Heart right ventricle (tissue), 16 donors: Measurements from ENCODE around the gene MBP. TPM values are rescaled to one million over a fixed set of nuclear protein-coding genes. Genes with fewer than 3 reads are reported as not detected.

Source experiments
- ATAC-seq, 8 donors: fragments of 200-7000 bp; cut with Tn5 transposase; one replicate each; pipeline ENCODE4 v1.9.1; 2020; ENCODE audit warnings: mild to moderate bottlenecking in 8 of 8, moderate library complexity in 8 of 8, moderate number of reproducible peaks in 1 of 8
- DNase-seq, 2 donors: peaks; one replicate each; pipeline ENCODE4 v3.0.0-alpha.2; 2020
- H3K27ac ChIP-seq, 10 donors: fragments of 200-600 bp; sonication (generic) in 2 of 10; one replicate each; pipeline versions ENCODE4 v1.5.0 to v1.8.0; 2020 to 2022; ENCODE audit warnings: mild to moderate bottlenecking in 3 of 10
- H3K27me3 ChIP-seq, 7 donors: fragments of 200-600 bp; one replicate each; pipeline ENCODE4 v1.8.0; 2021 to 2022; ENCODE audit warnings: mild to moderate bottlenecking in 2 of 7
- H3K36me3 ChIP-seq, 9 donors: fragments of 200-600 bp; sonication (generic) in 1 of 9; one replicate each; pipeline versions ENCODE4 v1.5.0 to v1.8.0; 2020 to 2022; ENCODE audit warnings: mild to moderate bottlenecking in 2 of 9
- H3K4me1 ChIP-seq, 9 donors: fragments of 200-600 bp; sonication (generic) in 1 of 9; one replicate each; pipeline versions ENCODE4 v1.5.0 to v1.8.0; 2020 to 2022; ENCODE audit warnings: mild to moderate bottlenecking in 4 of 9
- H3K4me3 ChIP-seq, 10 donors: fragments of 200-600 bp; sonication (generic) in 2 of 10; one replicate each; pipeline versions ENCODE4 v1.5.0 to v1.8.0; 2020 to 2022; ENCODE audit warnings: mild to moderate bottlenecking in 7 of 10, moderate library complexity in 2 of 10
- H3K9me3 ChIP-seq, 11 donors: fragments of 200-600 bp in 10 of 11; sonication (generic) in 2 of 11; one replicate each; pipeline versions ENCODE4 v1.5.0 to v1.8.0; 2013 to 2022; ENCODE audit warnings: mild to moderate bottlenecking in 2 of 11, control low read depth in 1 of 11, moderate library complexity in 1 of 11
- WGBS, 2 donors: extraction: QIAGEN DNeasy Blood & Tissue Kit; methylation state at CpG; one replicate each; pipeline ENCODE4 v1.1.7; 2013; ENCODE audit warnings: inconsistent platforms in 1 of 2; 5-methylcytosine and 5-hydroxymethylcytosine counted together
- intact Hi-C, 10 donors: fragments of 100-400 bp; cut with DNase I; formaldehyde crosslinking; loops; one replicate each; pipeline versions ENCODE4 v1.11.1 to v1.14.2; 2022
- polyA plus RNA-seq, 2 donors: library from polyadenylated mRNA; stranded (reverse); fragments of 200-250 nt; gene quantifications; one replicate each; pipeline ENCODE4 v1.2.3, GENCODE V29; 2013
- total RNA-seq, 10 donors: library from RNA; stranded (reverse); fragmentation: NEBNext Ultra II Directional in 3 of 10; extraction: Animal tissue kit (Norgen Biotek cat#: 25700) in 3 of 10; gene quantifications; one replicate each; pipeline versions ENCODE4 v1.2.1 to v1.2.4, GENCODE V29; 2021 to 2023
- TF ChIP-seq, protein P1 (sequence below), 9 donors: fragments of 200-600 bp; sonication (generic) in 2 of 9; IDR thresholded peaks; one replicate each; pipeline versions ENCODE4 v1.5.0 to v1.8.0; 2021 to 2022; ENCODE audit warnings: antibody characterized with exemption in 9 of 9, mild to moderate bottlenecking in 5 of 9, moderate library complexity in 1 of 9
- donor health status: Arrhythmogenic right ventricular cardiomyopathy.
- donor health status: ischemic (EF 13 %, LVEDD 7.1; RV severe dilation, severe dysfunction).
- donor health status: healthy with polysubstance abuse.
- donor health status: DM: no; HTN: yes; CAD: no.
- donor health status: DM: no; HTN: no; CAD: no.
- donor health status: ischemic (EF 25% LVEDD 6.9; RV normal size, moderate dysfunction).
- donor health status: ischemic (EF 25% LVEDD 5.7; RV mildly dilated, moderate dysfunction).
- donor health status: healthy.
- donor health status: DM: yes; HTN: yes; CAD: no.
- donor health status: Ischemic cardiomyopathy.
- donor health status: ischemic (EF 35%, LVEDD 5.7; RV mildly dilated, moderate dysfunction).
- donor health status: nonischemic (EF 11% LVEDD 7.7; RV severe dilation, severe dysfunction).
- donor health status: DM: yes; HTN: yes; CAD: no.
- donor health status: PGD.
- donor health status: ischemic (EF 29% LVEDD 5.4; RV normal size, mild dysfunction).
- donor health status: nonischemic (EF 23%, LVEDD 6.1; RV moderate dilation, normal function).

Gene MBP
- total and polyA plus RNA-seq, 12 donors: 3.0 to 70.8 (median 43.9) TPM

DNA sequence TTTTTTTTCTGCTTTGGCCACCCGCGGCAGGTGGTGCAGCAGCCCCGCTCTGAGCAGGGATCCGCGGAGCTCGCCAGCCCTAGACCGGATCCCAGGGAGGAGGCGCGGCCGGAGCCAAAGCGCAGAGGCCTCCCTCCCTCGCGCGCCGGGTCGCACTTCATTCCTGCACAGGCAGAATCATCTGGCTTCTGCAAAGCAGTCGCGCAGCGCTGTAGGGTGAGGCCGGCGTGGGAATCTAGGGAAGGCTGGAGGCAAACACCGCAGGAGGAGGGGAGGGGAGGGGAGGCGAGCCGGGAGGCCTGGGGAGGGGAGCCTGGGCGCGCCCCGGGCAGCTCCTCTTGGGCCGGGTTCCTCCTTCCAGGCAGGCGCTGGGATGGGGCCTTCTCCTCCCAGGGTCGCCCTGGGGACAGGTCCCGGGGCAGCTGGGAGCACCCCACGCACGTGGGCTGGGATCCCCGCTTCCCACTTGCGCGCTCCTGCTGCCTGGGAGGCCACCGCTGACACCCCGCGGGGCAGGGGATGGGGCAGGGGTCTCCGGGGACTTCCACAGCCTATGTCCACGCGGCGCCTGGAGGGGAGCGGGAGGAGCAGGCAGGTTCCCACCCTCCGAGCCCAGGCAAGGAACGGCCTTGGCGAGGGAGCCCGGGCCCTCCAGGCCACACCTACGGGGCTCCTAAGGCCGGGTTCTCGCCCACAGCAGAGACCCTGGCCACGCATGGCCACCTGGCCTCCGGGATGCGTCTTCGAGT is 45.0 kb downstream of the MBP start:
- Histone ChIP-seq H3K27ac (peak overlapping the region; percentile 20 to 91 (median 82)), H3K36me3 (no peaks in the 10 kb centered on the region), H3K4me1 (peaks cover 19 to 64% (median 32%) of the 10 kb centered on the region in 9 donors), H3K9me3 (no peaks in the 10 kb centered on the region), H3K4me3 (peak overlapping the region; percentile 3 to 59 (median 47)), H3K27me3 (no peaks in the 10 kb centered on the region)
- 38 to 39% methylated on average over 53 to 55 of the region's 55 CpGs for WGBS, 2 donors
- intact Hi-C loops: no loop called here
- TF ChIP-seq, protein P1, sequence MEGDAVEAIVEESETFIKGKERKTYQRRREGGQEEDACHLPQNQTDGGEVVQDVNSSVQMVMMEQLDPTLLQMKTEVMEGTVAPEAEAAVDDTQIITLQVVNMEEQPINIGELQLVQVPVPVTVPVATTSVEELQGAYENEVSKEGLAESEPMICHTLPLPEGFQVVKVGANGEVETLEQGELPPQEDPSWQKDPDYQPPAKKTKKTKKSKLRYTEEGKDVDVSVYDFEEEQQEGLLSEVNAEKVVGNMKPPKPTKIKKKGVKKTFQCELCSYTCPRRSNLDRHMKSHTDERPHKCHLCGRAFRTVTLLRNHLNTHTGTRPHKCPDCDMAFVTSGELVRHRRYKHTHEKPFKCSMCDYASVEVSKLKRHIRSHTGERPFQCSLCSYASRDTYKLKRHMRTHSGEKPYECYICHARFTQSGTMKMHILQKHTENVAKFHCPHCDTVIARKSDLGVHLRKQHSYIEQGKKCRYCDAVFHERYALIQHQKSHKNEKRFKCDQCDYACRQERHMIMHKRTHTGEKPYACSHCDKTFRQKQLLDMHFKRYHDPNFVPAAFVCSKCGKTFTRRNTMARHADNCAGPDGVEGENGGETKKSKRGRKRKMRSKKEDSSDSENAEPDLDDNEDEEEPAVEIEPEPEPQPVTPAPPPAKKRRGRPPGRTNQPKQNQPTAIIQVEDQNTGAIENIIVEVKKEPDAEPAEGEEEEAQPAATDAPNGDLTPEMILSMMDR (IDR thresholded peaks at IDR 0.05): no peak
- DNase-seq (peak; percentile 58 to 63), ATAC-seq (peak; percentile 61 to 79 (median 73))

DNA sequence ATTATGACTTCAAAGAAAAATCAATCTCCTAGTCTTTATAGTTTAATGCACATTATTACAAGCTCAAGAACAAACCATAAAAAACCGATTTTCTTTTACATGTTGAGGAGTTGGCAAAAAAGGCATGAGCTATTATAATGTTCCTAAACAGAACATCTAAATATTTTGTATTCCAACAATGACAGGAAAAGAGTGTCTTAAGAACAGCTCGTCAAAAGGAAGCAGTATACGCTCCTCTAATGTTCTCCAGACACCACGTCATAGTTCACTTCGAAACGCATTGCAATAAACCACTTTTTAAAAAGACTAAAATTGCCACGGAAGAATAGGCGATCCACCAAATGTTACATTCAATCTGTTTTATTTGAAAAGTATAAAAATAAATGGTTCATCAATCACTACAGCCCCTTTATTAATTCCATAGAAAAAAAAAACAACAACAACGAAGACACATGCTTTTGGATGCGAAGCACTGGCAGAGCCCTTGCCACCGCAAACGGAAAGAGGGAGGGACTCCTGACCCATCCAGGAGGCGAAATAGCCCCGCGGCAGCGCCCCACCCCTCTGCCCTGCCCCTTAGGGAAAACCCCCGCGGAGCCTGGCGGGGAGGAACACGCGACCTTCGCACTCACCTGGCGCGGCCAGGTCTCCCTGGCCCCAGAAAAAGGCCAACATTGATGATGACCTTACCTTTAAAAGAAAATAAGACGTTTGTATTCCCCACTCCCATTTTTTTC is 45.8 kb downstream of the MBP start:
- H3K27ac ChIP-seq: peak overlapping the region; percentile 20 to 91 (median 82)
- peak overlapping the region; percentile 3 to 59 (median 47) for H3K4me3 ChIP-seq
- H3K36me3 ChIP-seq: no peaks in the 10 kb centered on the region
- TF ChIP-seq, protein P1 (IDR thresholded peaks at IDR 0.05): no peak
- intact Hi-C loops: no loop called here
- ATAC-seq (peak; percentile 25 to 75 (median 68)), DNase-seq (no peak)
- H3K9me3 ChIP-seq: no peaks in the 10 kb centered on the region
- H3K27me3 ChIP-seq: no peaks in the 10 kb centered on the region
- H3K4me1 ChIP-seq: peaks cover 19 to 70% (median 32%) of the 10 kb centered on the region in 9 donors
- whole genome bisulfite sequencing, 2 donors: 20 to 23% methylated on average over 25 of the region's 25 CpGs

DNA sequence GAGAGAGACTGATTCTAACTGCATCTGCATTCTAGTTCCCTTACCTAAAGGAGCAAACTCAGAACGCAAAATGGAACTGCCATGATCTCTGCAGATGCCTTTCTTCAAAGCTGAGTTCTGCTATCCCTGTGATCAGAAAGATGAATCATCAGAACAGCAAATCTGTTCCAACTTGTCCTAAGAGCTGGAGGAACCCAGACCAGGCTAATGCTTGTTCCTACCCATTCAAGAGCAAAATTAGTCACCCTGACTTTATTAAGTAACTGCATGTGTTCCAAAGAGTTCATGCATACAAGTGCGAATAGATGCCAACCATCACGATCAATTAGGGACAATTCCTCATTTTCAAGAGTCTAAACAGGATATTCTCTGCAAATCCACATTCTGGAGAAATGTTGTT is 46.5 kb downstream of the MBP start:
- peak in 1 of 8 donors; percentile 20 for ATAC-seq
- DNase-seq: no peak
- Histone ChIP-seq H3K27ac (peak overlapping the region in 7 of 10 donors; percentile 52 to 91 (median 82)), H3K4me1 (peaks cover 19 to 71% (median 32%) of the 10 kb centered on the region in 9 donors), H3K9me3 (no peaks in the 10 kb centered on the region), H3K27me3 (no peaks in the 10 kb centered on the region), H3K36me3 (no peaks in the 10 kb centered on the region), H3K4me3 (peak overlapping the region in 5 of 10 donors; percentile 46 to 59 (median 52))
- WGBS, 2 donors: 74 to 81% methylated on average over 3 of the region's 3 CpGs
- intact Hi-C loops: no loop called here
- TF ChIP-seq, protein P1 (IDR thresholded peaks at IDR 0.05): no peak

DNA sequence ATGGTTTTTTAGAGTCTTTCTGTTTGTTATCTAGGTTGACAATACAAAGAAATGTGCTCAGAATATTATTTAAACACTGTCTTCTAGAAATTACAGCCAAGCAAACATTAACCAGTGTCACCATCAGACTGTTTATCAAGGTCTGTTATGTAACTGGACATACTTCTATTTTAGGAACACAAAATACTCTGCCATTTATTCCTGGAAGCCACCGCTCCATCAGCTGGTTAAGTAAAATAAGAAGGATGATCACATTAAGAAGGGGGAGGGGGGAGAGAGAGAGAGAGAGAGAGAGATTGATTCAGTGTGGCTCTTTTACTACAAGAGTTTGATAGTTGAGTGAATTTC is 47.9 kb downstream of the MBP start:
- ATAC-seq (peak; percentile 51 to 81 (median 62)), DNase-seq (no peak)
- Histone ChIP-seq H3K27ac (peak overlapping the region in 8 of 10 donors; percentile 59 to 91 (median 82)), H3K4me3 (no peak overlapping the region), H3K9me3 (no peaks in the 10 kb centered on the region), H3K36me3 (no peaks in the 10 kb centered on the region), H3K4me1 (peaks cover 19 to 82% (median 40%) of the 10 kb centered on the region in 9 donors), H3K27me3 (no peaks in the 10 kb centered on the region)
- intact Hi-C loops: no loop called here
- WGBS, 2 donors: 17 to 26% methylated on average over 1 of the region's 1 CpG
- TF ChIP-seq, protein P1 (IDR thresholded peaks at IDR 0.05): no peak
